ENCODE results near the gene FOS. TPM values are rescaled to one million over a fixed set of nuclear protein-coding genes. Genes with fewer than 3 reads are reported as not detected.

FOS gene
- total RNA-seq, 6 donors from 2014 or later = 386 to 1,146 (median 633) TPM

- Histone ChIP-seq H3K9me3 (no peaks in the 10 kb centered on the region), H3K27ac (peak overlapping the region in 2 of 4 donors; percentile 20 to 91), H3K4me1 (peaks cover 20 to 48% (median 33%) of the 10 kb centered on the region in 4 donors), H3K4me3 (no peak overlapping the region), H3K27me3 (no peaks in the 10 kb centered on the region), H3K36me3 (no peaks in the 10 kb centered on the region)
- TF ChIP-seq EP300 (IDR thresholded peaks at IDR 0.05) = no peak
- TF ChIP-seq, protein P1, sequence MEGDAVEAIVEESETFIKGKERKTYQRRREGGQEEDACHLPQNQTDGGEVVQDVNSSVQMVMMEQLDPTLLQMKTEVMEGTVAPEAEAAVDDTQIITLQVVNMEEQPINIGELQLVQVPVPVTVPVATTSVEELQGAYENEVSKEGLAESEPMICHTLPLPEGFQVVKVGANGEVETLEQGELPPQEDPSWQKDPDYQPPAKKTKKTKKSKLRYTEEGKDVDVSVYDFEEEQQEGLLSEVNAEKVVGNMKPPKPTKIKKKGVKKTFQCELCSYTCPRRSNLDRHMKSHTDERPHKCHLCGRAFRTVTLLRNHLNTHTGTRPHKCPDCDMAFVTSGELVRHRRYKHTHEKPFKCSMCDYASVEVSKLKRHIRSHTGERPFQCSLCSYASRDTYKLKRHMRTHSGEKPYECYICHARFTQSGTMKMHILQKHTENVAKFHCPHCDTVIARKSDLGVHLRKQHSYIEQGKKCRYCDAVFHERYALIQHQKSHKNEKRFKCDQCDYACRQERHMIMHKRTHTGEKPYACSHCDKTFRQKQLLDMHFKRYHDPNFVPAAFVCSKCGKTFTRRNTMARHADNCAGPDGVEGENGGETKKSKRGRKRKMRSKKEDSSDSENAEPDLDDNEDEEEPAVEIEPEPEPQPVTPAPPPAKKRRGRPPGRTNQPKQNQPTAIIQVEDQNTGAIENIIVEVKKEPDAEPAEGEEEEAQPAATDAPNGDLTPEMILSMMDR (IDR thresholded peaks at IDR 0.05) = no peak
- no peak for TF ChIP-seq POLR2A (IDR thresholded peaks at IDR 0.05)
- TF ChIP-seq POLR2AphosphoS5 (IDR thresholded peaks at IDR 0.05) = no peak
- DNase-seq = no peak
- WGBS, 2 donors = 75 to 83% methylated on average over 4 of the region's 4 CpGs
- ATAC-seq (ENCODE audit: low FRiP score in 2 of 2) = no peak
Observed at GRCh38 chr14:75312341-75312740, 33.7 kb downstream of the FOS start.

DNA sequence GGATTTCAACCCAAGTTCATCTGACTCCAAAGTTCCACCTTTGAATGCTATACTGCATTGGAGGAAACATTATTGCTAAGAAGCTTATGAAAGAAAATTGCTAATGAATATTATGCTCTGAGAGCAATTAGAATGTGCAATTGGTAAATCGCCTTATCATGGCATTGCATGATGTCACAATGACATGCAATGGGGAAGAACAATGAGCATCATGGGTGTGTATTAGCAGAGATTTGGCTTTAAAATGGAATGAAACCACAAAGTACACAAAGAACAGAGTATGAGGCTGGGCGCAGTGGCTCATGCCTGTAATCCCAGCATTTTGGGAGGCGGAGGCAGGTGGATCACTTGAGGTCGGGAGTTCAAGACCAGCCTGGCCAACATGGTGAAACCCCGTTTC is 34.7 kb downstream of the FOS start:
- Histone ChIP-seq H3K27me3 (no peaks in the 10 kb centered on the region), H3K27ac (no peak overlapping the region), H3K9me3 (no peaks in the 10 kb centered on the region), H3K36me3 (no peaks in the 10 kb centered on the region), H3K4me3 (no peak overlapping the region), H3K4me1 (peaks cover 20 to 41% (median 29%) of the 10 kb centered on the region in 4 donors)
- 86 to 88% methylated on average over 5 of the region's 5 CpGs for WGBS, 2 donors
- ATAC-seq (ENCODE audit: low FRiP score in 2 of 2) = no peak
- DNase-seq = peak in 1 of 2 donors; percentile 19
- TF ChIP-seq, protein P1 (IDR thresholded peaks at IDR 0.05) = no peak
- TF ChIP-seq POLR2A (IDR thresholded peaks at IDR 0.05) = no peak
- TF ChIP-seq POLR2AphosphoS5 (IDR thresholded peaks at IDR 0.05) = no peak
- no peak for TF ChIP-seq EP300 (IDR thresholded peaks at IDR 0.05)

GRCh38 chr14:75315144-75315543 is 36.5 kb downstream of the FOS start:
- WGBS, 2 donors = 25 to 33% methylated on average over 3 to 4 of the region's 4 CpGs
- Histone ChIP-seq H3K36me3 (no peaks in the 10 kb centered on the region), H3K4me1 (peaks cover 19 to 38% (median 23%) of the 10 kb centered on the region in 4 donors), H3K27me3 (no peaks in the 10 kb centered on the region), H3K27ac (peak overlapping the region in 3 of 4 donors; percentile 13 to 58 (median 52)), H3K4me3 (no peak overlapping the region), H3K9me3 (no peaks in the 10 kb centered on the region)
- TF ChIP-seq, protein P1 (IDR thresholded peaks at IDR 0.05) = no peak
- TF ChIP-seq POLR2A (IDR thresholded peaks at IDR 0.05) (no peak), POLR2AphosphoS5 (IDR thresholded peaks at IDR 0.05) (no peak), EP300 (IDR thresholded peaks at IDR 0.05) (no peak)
- DNase-seq (peak in 1 of 2 donors; percentile 21), ATAC-seq (ENCODE audit: low FRiP score in 2 of 2) (no peak)

DNA sequence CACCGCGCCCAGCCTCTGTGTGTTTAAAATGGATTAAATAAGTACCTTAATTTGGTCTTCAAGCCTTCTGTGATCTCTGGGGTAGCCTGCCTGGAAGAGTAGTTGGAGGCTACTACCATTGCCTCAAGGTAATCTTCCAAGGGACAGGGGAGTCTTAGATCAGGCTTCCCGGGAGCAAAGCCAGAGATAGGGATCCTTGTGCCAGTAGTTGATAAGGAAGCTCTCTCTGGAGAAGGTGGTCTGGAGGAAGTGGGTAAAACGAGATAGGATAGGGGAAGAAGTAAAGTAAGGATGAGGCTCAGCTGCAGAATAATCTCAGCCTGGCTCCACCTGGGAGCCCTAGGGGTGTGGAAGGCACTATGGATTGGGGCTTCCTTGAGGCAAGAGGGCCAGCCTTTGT is 38.5 kb downstream of the FOS start:
- TF ChIP-seq POLR2A (IDR thresholded peaks at IDR 0.05) (no peak), POLR2AphosphoS5 (IDR thresholded peaks at IDR 0.05) (no peak), EP300 (IDR thresholded peaks at IDR 0.05) (no peak)
- TF ChIP-seq, protein P1 (IDR thresholded peaks at IDR 0.05) = no peak
- WGBS, 2 donors = 77 to 84% methylated on average over 4 of the region's 4 CpGs
- H3K4me3 ChIP-seq = no peak overlapping the region
- ATAC-seq (ENCODE audit: low FRiP score in 2 of 2) (no peak), DNase-seq (no peak)
- H3K9me3 ChIP-seq = no peaks in the 10 kb centered on the region
- H3K27me3 ChIP-seq = no peaks in the 10 kb centered on the region
- H3K36me3 ChIP-seq = no peaks in the 10 kb centered on the region
- no peak overlapping the region for H3K27ac ChIP-seq
- peaks cover 0 to 18% (median 7%) of the 10 kb centered on the region in 4 donors for H3K4me1 ChIP-seq

DNA sequence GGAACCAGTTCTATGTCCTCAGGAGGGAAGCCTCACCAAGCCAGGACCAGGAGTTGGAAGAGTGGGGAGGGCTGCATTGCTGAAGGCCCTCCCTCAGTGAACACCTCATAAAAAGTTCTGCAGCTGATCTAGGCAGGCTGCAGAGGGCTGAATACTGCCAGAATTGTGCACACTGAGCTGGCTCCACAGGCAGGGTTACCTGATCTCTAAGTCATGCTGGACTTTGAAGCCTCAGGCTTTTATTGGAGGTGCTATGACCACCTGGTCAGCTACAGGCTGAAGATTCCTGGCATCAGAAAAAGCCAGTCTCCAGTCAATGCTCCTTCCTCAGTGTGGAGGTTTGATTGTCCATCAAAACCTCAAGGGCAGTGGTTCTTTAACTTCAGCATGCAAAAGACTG is 39.7 kb downstream of the FOS start:
- Histone ChIP-seq H3K9me3 (no peaks in the 10 kb centered on the region), H3K4me1 (peaks cover 0 to 12% (median 7%) of the 10 kb centered on the region in 4 donors), H3K27ac (no peak overlapping the region), H3K4me3 (no peak overlapping the region), H3K27me3 (no peaks in the 10 kb centered on the region), H3K36me3 (no peaks in the 10 kb centered on the region)
- DNase-seq (peak in 1 of 2 donors; percentile 2), ATAC-seq (ENCODE audit: low FRiP score in 2 of 2) (no peak)
- TF ChIP-seq EP300 (IDR thresholded peaks at IDR 0.05) (no peak), POLR2A (IDR thresholded peaks at IDR 0.05) (no peak), POLR2AphosphoS5 (IDR thresholded peaks at IDR 0.05) (no peak)
- TF ChIP-seq, protein P1 (IDR thresholded peaks at IDR 0.05) = no peak
